GM23338 (cell line): Measurements from ENCODE around the gene TM9SF4.

Experiments
- CREB1 ChIP-seq: fragments of 250-450 bp; sonication (Bioruptor Pico); IDR thresholded peaks from 2 replicates; pipeline ENCODE4 v1.5.0; 2020; ENCODE audit warnings: low read depth, mild to moderate bottlenecking, moderate library complexity
- CTCF ChIP-seq, 2 experiments: fragments of 200-600 bp in 1 of 2; sonication (generic) in 1 of 2; conservative IDR thresholded peaks; 2 replicates each; pipeline versions ENCODE4 v1.5.1 to v1.6.1; 2016 to 2017; ENCODE audit warnings: antibody characterized with exemption in 2 of 2, low read depth in 2 of 2, mild to moderate bottlenecking in 2 of 2, moderate library complexity in 1 of 2
- ETS1 ChIP-seq: IDR thresholded peaks from 2 replicates; pipeline ENCODE4 v1.6.1; 2016; ENCODE audit warnings: antibody characterized with exemption
- EZH2 ChIP-seq: fragments of 200-600 bp; sonication (generic); IDR thresholded peaks from one replicate; pipeline ENCODE4 v1.8.0; 2017; ENCODE audit warnings: antibody characterized with exemption, mild to moderate bottlenecking, low read depth; ENCODE audit not compliant: unreplicated experiment
- EZH2phosphoT487 ChIP-seq: fragments of 200-600 bp; sonication (generic); IDR thresholded peaks from one replicate; pipeline ENCODE4 v1.8.1; 2018; ENCODE audit warnings: antibody characterized with exemption; ENCODE audit not compliant: unreplicated experiment
- JUNB ChIP-seq: IDR thresholded peaks from one replicate; pipeline ENCODE4 v1.6.1; 2016; ENCODE audit warnings: antibody characterized with exemption; ENCODE audit not compliant: unreplicated experiment
- NANOG ChIP-seq: IDR thresholded peaks from 2 replicates; pipeline ENCODE4 v1.6.1; 2016; ENCODE audit warnings: antibody characterized with exemption, borderline replicate concordance
- POLR2AphosphoS5 ChIP-seq: IDR thresholded peaks from 2 replicates; pipeline ENCODE4 v1.6.1; 2016; ENCODE audit warnings: antibody characterized with exemption, low read depth
- REST ChIP-seq: IDR thresholded peaks from one replicate; pipeline ENCODE4 v1.6.1; 2018; ENCODE audit warnings: antibody characterized with exemption; ENCODE audit not compliant: unreplicated experiment
- STAT1 ChIP-seq: IDR thresholded peaks from one replicate; pipeline ENCODE4 v1.6.1; 2016; ENCODE audit warnings: antibody characterized with exemption; ENCODE audit not compliant: unreplicated experiment
- ZNF114 ChIP-seq: fragments of 250-450 bp; sonication (Bioruptor Pico); IDR thresholded peaks from 2 replicates; pipeline ENCODE4 v1.5.0; 2020; ENCODE audit warnings: mild to moderate bottlenecking, moderate library complexity

GRCh38 chr20:32184961-32185603 is 75.6 kb downstream of the TM9SF4 start:
- TF ChIP-seq CTCF (conservative IDR thresholded peaks at IDR 0.05; ENCODE audit: low read depth in 2 of 2) (no peak), ZNF114 (CRISPR knock-in tag) (no peak), REST (no peak), POLR2AphosphoS5 (no peak), CREB1 (CRISPR knock-in tag) (no peak), EZH2 (no peak), EZH2phosphoT487 (no peak), JUNB (no peak), NANOG (no peak), ETS1 (no peak), STAT1 (no peak)
